Peyer's patch (tissue), 4 donors: ENCODE results near the gene THSD1.

Source experiments
- POLR2A ChIP-seq, 2 donors: fragments of 450-650 bp; IDR thresholded peaks; one replicate each; pipeline ENCODE4 v1.5.1; 2017; ENCODE audit warnings: antibody characterized with exemption in 2 of 2, mild to moderate bottlenecking in 2 of 2, moderate library complexity in 2 of 2
- TF ChIP-seq, protein P1 (sequence below), 6 experiments: fragments of 450-650 bp in 4 of 6; fragments of 200-600 bp in 2 of 6; sonication (generic) in 1 of 6; IDR thresholded peaks; one replicate each; pipeline ENCODE4 v1.5.1; 2017 to 2019; ENCODE audit warnings: antibody characterized with exemption in 6 of 6, mild to moderate bottlenecking in 3 of 6, moderate library complexity in 1 of 6

DNA sequence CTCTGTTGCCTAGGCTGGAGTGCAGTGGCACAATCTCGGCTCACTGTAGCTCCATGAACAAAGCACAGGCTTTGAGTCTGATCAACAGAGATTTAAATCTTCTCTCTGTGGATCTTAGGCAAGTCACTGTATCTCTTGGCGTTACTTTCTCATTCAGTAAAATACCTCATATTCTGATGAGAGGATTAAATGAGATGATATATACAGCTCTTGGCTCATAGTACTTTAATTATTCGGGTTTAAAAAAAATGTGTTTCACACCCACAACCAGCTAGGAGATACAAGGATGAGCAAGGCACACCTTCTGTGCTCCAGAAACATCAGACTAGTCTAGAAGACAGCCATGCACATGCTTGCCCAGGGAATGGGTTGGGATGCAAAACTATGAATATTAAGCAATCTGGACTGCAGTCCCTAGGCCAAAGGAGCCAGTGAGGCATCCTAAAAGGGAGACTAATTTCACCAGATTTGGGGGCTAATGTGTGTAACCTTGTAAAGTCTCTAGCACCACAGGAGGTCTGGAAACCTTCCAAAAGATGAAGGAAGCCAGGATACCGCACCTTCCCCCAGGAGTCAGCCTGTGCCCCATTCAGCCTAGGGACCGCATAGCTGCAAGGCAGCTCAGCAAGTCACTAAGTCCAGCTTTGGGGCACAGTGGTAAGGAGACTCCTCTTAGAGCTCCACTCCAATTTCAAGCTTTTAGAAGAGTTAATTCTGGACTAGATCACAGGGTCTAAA is 42.0 kb upstream of the THSD1 start:
- TF ChIP-seq, protein P1, sequence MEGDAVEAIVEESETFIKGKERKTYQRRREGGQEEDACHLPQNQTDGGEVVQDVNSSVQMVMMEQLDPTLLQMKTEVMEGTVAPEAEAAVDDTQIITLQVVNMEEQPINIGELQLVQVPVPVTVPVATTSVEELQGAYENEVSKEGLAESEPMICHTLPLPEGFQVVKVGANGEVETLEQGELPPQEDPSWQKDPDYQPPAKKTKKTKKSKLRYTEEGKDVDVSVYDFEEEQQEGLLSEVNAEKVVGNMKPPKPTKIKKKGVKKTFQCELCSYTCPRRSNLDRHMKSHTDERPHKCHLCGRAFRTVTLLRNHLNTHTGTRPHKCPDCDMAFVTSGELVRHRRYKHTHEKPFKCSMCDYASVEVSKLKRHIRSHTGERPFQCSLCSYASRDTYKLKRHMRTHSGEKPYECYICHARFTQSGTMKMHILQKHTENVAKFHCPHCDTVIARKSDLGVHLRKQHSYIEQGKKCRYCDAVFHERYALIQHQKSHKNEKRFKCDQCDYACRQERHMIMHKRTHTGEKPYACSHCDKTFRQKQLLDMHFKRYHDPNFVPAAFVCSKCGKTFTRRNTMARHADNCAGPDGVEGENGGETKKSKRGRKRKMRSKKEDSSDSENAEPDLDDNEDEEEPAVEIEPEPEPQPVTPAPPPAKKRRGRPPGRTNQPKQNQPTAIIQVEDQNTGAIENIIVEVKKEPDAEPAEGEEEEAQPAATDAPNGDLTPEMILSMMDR (IDR thresholded peaks at IDR 0.05), result no peak
- no peak for TF ChIP-seq POLR2A (IDR thresholded peaks at IDR 0.05)
